ENCODE results near the gene STX19.
A peak's percentile ranks its signal among the peaks of the same experiment; 100 is the strongest.

The STX19 gene

DNA sequence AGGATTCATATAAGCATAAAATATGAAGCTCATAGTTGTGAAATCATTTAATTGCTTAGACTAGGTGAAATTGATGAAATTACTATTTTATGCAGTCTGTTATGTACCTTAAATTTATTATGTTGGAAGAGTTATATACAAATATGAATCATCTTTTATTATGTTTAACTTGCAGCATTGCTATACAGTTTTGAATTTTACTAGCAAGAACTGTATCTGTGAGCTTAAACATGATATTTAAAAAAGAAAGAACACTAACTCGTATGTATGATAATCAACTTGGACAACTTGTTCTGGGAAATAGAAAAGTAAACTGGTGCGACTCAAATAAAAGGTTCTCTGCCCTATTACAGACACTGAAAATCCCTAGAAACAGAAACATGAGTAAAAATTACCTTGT lies 1.8 kb downstream of the STX19 start:
- no peak for FAIRE-seq

DNA sequence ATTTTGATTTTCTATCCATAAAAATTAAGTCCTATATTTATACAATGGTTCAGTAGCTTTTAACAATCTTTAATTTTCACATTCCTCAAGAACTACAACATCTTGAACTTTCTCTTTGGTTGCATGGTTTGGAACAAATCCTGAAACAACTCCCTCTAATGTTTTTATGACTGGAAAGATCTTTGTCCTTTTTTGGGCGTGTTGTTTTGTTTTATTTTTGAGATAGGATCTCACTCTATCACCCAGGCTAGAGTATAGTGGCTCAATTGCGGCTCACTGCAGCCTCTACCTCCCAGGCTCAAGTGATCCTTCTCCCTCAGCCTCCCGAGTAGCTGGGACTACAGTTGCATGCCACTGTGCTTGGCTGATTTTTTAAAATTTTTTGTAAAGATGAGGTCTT lies 4.0 kb downstream of the STX19 start:
- FAIRE-seq, result peak; percentile 85

DNA sequence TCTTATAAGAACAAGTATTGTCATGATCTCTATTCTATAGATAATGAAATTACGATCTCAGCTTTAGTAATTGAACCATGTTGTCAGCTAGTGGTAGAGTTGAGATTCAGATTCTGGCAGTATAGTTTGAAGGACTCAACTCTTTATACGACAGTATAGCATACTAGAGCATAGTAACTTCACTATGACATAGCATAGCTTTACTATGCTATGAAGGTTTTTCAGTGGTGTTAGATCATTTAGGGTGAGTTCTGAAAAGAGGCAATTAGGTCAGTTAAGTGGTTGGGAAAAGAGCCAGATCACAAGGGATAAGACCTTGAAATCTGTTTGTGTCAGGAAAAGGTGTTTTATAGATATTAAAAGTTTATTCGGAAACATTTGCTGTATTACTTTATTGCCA lies 8.1 kb downstream of the STX19 start:
- FAIRE-seq, result no peak

DNA sequence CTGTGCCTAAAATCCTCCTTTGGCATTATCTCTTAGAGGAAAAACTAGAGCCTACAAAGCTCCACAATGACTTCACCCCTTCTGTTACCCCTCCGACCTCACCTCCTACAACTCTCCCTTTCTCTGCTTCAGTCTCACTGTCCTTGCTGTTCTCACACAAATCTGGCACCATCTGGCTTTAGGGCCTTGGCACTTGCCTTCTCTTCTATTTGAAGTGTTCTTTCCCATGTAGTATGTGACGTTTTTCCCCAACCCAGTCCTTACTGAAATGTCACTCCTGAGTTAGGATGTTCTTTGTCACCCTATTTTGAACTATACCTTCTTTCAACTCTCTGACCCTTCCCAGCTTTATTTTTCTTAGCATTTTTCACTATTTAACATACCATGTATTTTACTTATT lies 8.7 kb downstream of the STX19 start:
- no peak for FAIRE-seq

- no peak for FAIRE-seq
Measured at GRCh38 chr3:94015025-94015424, 13.4 kb downstream of the STX19 start.

DNA sequence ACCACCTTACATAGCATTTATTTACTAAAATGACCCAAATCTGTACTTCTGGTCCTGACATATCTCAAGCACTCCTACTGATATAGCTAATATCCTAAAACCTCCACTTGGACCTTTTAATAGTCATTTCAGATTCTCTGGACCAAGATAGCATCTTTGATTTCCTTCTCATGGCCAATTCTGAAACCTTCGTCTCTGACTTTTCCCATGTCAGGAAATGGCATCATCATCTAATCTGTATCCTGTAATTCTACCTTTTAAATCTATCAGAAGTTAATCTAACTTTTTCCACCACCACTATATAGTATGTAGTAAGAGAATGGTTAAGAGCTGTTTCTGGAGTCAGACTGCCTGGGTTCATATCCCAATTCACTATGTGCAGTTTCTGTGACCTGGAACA lies 16.2 kb downstream of the STX19 start:
- no peak for FAIRE-seq

DNA sequence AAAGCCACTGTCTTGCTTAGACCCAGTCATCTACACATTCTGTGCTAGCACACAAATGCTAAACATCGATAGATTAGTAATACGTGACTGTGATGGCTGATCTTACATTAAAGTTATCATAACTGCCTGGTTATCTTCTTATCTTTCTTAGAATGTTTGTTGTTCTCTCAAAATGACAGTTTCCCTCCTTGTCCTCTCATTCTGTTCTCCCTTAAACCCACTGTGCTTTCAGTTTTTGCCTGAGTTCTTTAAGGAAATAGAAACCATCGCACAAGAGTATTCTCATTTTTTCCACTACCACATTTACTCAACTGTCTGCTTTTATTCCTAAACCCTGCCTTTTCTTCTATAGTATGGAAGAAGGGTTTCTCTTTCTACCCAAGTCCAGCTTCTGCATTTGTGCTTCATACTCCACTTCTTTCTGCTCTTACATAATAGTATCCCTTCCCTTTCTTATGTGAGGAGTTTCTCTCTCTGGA lies 17.1 kb downstream of the STX19 start:
- no peak for FAIRE-seq

GRCh38 chr3:94009608-94010007 lies 18.8 kb downstream of the STX19 start:
- no peak for FAIRE-seq

DNA sequence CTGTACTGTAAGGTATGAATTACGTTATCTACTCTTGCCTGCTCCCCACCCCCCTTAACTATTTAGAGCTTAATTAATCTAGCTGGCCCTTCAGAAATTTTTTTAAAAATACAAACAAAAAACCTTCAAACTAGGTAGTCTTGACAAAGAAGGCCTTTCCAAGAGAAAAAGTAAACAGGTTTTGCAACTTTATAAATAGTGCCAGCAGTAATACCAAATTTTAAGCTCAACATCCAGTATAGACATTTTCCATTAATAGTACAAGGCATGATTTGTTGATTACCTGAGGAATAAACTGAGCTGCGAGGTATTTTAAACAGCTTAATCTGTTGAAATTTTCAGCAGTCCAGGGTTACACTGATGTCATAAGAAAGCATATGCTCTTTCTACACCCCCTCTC lies 20.1 kb downstream of the STX19 start:
- no peak for FAIRE-seq

GRCh38 chr3:94004301-94004910 lies 24.0 kb downstream of the STX19 start:
- FAIRE-seq, result peak; percentile 89

GRCh38 chr3:94001827-94002495 lies 26.4 kb downstream of the STX19 start:
- FAIRE-seq, result no peak

DNA sequence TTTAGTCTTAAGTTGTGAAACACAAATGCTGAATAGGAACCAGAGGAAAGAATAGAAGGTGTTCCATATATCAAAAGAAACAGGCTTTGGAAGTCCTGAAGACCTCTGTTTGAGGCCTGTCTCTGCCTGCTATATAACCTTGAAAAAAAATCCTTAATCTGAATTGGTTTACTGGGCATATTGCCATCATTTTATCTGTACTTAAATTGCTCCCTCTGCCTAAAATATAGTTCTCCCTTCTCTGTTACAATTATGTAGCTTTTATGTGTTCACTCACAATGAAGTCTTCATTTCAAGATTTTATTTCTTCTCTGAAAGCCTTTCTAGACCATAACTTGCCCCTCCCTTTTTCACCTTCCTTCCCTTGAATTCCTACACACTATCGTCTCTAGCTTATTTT lies 27.2 kb downstream of the STX19 start:
- FAIRE-seq, result no peak

- no peak for FAIRE-seq
Measured at GRCh38 chr3:93994056-93994455, 34.3 kb downstream of the STX19 start.

DNA sequence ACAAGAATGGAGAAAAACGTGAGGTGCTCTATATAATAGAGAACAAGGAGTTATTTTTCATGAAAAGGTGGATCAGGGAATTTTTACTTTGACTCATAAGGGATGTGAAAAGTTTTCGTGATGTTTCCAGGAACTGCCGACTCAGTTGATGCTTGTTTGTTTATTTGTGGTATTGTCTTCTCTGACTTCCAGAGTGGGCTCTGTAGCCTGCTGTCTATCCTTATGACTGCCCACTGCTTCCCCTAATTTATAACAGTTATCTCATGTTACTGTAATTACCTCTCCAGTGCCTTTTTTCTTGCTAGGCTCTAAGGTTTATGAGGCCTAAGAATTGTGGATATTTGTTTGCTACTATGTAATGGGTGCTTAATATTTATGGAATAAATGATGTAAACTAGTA lies 36.2 kb downstream of the STX19 start:
- no peak for FAIRE-seq

GRCh38 chr3:93991631-93992030 lies 36.8 kb downstream of the STX19 start:
- FAIRE-seq, result no peak

DNA sequence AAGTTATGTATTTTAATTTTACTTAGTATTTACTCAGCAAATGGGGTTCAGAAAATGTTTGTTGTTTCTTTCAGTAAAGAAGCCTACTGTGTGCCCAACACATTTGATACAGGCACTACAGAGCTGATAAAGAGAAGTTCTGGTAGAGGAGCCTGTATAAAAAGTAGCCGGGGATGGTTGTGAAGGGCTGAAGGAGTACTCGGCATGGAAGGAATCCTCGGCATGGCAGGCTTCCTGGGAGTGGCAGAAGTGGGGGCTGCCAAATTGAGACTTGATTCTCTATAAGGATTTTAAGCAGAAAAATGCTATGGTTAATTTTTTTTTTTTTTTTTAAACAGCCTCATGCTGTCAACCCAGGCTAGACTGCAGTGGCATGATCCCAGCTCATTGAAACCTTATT lies 39.2 kb downstream of the STX19 start:
- no peak for FAIRE-seq

DNA sequence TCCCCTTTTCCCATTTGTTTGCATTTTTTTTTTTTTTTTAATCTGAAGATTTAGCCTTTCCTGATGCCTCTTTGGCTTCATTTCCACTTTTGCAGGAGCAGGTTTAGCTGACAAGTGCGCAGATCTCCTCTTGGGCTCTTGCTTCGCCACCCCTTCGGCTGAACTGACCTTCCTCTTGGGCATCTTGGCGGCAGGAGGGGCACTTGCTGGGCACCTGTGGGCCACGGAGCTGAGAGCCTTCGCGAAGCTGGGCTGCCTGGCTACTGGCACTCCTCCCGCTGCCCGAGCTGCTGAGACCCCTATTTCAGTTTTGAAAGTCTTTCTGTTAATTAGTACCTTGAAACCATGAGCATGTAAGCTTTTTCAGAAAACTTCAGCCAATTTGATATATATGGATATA lies 39.6 kb downstream of the STX19 start:
- no peak for FAIRE-seq

GRCh38 chr3:93988283-93988682 lies 40.1 kb downstream of the STX19 start:
- peak; percentile 81 for FAIRE-seq

- FAIRE-seq, result no peak
Measured at GRCh38 chr3:93984618-93985017, 43.8 kb downstream of the STX19 start.

DNA sequence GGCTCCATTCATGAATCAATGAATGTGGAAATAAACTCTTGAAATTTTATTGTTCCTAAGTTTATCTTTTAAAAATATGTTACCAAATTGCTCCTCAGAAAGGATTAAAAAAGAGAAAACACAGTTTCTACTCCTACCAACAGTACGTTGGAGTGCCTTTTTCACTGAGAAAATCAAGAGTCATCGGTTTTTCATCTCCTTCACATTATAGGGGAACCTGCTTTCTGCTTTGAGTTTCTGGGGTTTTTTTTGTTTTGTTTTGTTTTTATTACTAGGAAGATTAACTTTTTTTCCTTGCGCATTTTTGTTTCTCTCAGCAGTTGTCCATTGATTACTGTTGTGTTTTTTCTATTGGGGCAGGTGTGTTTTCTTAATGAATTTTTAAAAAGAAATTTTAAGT lies 45.0 kb downstream of the STX19 start:
- FAIRE-seq, result no peak

GRCh38 chr3:93981649-93982048 lies 46.7 kb downstream of the STX19 start:
- FAIRE-seq, result no peak

DNA sequence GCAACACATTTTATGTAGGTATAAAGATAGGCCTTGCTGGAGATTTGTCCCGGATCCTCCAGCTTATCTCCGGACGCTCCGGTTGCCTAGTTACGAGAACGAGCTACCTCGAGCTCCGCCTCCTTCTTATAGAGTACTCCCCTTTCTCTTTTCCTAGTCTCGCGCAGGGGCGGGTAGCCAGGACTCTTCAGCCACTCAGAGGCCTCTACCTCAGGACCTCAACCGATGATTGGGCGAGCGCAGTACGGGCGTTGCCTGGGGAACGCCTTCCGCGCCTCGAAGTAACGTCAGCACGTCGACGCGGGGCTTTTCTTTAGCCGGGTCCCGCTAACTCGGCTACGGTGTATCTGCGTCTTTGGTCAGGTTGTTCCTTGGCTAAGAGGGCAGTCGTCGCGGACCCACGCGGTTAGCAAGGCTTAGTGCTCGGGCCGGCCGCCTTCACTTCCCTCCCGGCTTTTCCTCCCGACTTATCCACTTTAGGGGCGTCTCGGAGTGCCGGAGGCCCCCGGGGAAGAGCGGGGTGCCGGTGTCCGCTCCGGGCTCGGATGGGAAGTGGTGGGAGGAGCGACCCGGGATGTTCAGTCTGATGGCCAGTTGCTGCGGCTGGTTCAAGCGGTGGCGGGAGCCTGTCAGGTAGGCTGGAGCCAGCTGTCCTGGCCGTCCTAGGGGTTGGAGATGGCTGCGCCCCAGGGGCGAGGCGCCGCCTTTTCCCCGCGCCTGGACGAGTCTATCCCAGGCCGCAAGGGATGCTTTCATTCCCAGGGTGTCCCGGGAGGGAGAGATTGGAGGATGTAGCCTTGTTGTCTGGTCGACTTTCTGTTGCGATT lies 48.3 kb downstream of the STX19 start, which contains the start of gene ARL13B:
ARL13B (plus strand) TSS at position 306 of the 827 bp plus-strand sequence; CDS start at position 575, 269 bp downstream.
- peak; percentile 99 for FAIRE-seq
